Hepatocyte (in vitro differentiated cells): Measurements from ENCODE around the gene KRTAP12-3. TPM values are rescaled to one million over a fixed set of nuclear protein-coding genes. Genes with fewer than 3 reads are reported as not detected.
"Not testable (repeated sequence)": the region's sequence is repeated elsewhere in the genome, so short reads cannot be mapped to it uniquely, and the experiment has no call there.

Experiments
- DNase-seq: peaks from one replicate; pipeline ENCODE4 v3.0.0-alpha.2; 2016; ENCODE audit warnings: low spot score
- H2AFZ ChIP-seq: fragments of 200-600 bp; sonication (generic); 2 replicates; pipeline ENCODE4 v1.6.0; 2016; ENCODE audit warnings: antibody characterized with exemption, mild to moderate bottlenecking
- H3K27ac ChIP-seq: fragments of 200-600 bp; sonication (generic); 2 replicates; pipeline ENCODE4 v1.5.1; 2016; ENCODE audit warnings: mild to moderate bottlenecking
- H3K27me3 ChIP-seq: fragments of 200-600 bp; sonication (generic); 2 replicates; pipeline ENCODE4 v1.6.1; 2016
- H3K36me3 ChIP-seq: fragments of 200-600 bp; sonication (generic); replicated peaks from 2 replicates; pipeline ENCODE4 v1.5.1; 2016; ENCODE audit warnings: low read depth; ENCODE audit not compliant: insufficient read depth
- H3K4me1 ChIP-seq: fragments of 200-600 bp; sonication (generic); 2 replicates; pipeline ENCODE4 v1.5.1; 2016; ENCODE audit warnings: mild to moderate bottlenecking, moderate library complexity; ENCODE audit not compliant: insufficient read depth
- H3K4me2 ChIP-seq: fragments of 200-600 bp; sonication (generic); 2 replicates; pipeline ENCODE4 v1.6.0; 2016
- H3K4me3 ChIP-seq: fragments of 200-600 bp; sonication (generic); 2 replicates; pipeline ENCODE4 v1.5.1; 2016; ENCODE audit warnings: mild to moderate bottlenecking
- H3K79me2 ChIP-seq: fragments of 200-600 bp; sonication (generic); 2 replicates; pipeline ENCODE4 v1.6.0; 2017; ENCODE audit warnings: mild to moderate bottlenecking
- H3K9me2 ChIP-seq: fragments of 200-600 bp; sonication (generic); replicated peaks from 2 replicates; pipeline ENCODE4 v1.6.0; 2017; ENCODE audit warnings: mild to moderate bottlenecking; ENCODE audit not compliant: insufficient read depth
- H3K9me3 ChIP-seq: fragments of 200-600 bp; sonication (generic); 2 replicates; pipeline ENCODE4 v1.5.1; 2016; ENCODE audit warnings: low read depth, mild to moderate bottlenecking
- H4K20me1 ChIP-seq: fragments of 200-600 bp; sonication (generic); 2 replicates; pipeline ENCODE4 v1.6.0; 2016; ENCODE audit warnings: mild to moderate bottlenecking; ENCODE audit not compliant: insufficient read depth, poor library complexity, severe bottlenecking
- EZH2 ChIP-seq: fragments of 200-600 bp; sonication (generic); IDR thresholded peaks from 2 replicates; pipeline ENCODE4 v1.6.1; 2016; ENCODE audit warnings: antibody characterized with exemption, mild to moderate bottlenecking, borderline replicate concordance
- EZH2phosphoT487 ChIP-seq: fragments of 200-600 bp; sonication (generic); IDR thresholded peaks from one replicate; pipeline ENCODE4 v1.6.1; 2018; ENCODE audit warnings: antibody characterized with exemption, mild to moderate bottlenecking, low read depth, moderate library complexity; ENCODE audit not compliant: unreplicated experiment, severe bottlenecking
- WGBS: methylation state at CpG from one replicate; pipeline ENCODE4 v1.1.6; 2016; ENCODE audit warnings: low lambda C conversion rate; ENCODE audit errors: missing lambda C conversion rate; 5-methylcytosine and 5-hydroxymethylcytosine counted together
- polyA plus RNA-seq: library from polyadenylated mRNA; unstranded; fragments of >200 nt; fragmentation: Nextera tagmentation; extraction: Ambion mirVana; gene quantifications from 2 replicates; pipeline ENCODE4 v1.2.1, GENCODE V29; 2016
- total RNA-seq: library from RNA; depleted of rRNA; stranded (reverse); fragments of >200 nt; gene quantifications from 2 replicates; pipeline ENCODE4 v1.2.3, GENCODE V29; 2014
- TF ChIP-seq, protein P1 (sequence below): fragments of 200-600 bp; sonication (generic); IDR thresholded peaks from 2 replicates; pipeline ENCODE4 v1.5.1; 2016; ENCODE audit warnings: antibody characterized with exemption, mild to moderate bottlenecking; ENCODE audit not compliant: poor library complexity

The KRTAP12-3 gene
- total and polyA plus RNA-seq, 2 experiments from 2014 or later, result not detected

DNA sequence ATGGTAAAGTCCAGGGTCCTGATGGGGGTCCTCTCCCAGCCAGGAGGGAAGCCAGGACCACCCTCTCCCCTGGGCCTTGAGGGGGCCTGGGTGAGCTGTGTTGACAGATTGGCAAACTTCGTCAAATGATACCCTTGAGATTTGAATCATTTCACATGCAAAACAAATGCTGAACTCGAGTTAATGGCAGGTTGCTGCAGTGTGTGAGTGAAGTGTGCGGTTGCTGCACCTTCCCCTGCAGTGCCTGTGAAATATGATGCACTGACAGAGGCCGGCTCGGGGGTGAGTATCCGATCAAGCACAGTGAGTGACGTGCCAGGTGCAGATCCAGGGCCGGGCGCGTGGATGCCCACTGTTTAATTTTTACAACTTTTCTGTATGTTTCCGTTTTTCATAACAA is 29.9 kb downstream of the KRTAP12-3 start:
- no peaks in the 10 kb centered on the region for H3K36me3 ChIP-seq
- no peak overlapping the region for H3K4me2 ChIP-seq
- peaks cover 21% of the 10 kb centered on the region for H3K27me3 ChIP-seq
- H3K4me3 ChIP-seq, result no peak overlapping the region
- H3K9me3 ChIP-seq, result no peaks in the 10 kb centered on the region
- TF ChIP-seq EZH2phosphoT487 (no peak), EZH2 (no peak)
- TF ChIP-seq, protein P1, sequence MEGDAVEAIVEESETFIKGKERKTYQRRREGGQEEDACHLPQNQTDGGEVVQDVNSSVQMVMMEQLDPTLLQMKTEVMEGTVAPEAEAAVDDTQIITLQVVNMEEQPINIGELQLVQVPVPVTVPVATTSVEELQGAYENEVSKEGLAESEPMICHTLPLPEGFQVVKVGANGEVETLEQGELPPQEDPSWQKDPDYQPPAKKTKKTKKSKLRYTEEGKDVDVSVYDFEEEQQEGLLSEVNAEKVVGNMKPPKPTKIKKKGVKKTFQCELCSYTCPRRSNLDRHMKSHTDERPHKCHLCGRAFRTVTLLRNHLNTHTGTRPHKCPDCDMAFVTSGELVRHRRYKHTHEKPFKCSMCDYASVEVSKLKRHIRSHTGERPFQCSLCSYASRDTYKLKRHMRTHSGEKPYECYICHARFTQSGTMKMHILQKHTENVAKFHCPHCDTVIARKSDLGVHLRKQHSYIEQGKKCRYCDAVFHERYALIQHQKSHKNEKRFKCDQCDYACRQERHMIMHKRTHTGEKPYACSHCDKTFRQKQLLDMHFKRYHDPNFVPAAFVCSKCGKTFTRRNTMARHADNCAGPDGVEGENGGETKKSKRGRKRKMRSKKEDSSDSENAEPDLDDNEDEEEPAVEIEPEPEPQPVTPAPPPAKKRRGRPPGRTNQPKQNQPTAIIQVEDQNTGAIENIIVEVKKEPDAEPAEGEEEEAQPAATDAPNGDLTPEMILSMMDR, result no peak
- H4K20me1 ChIP-seq, result no peaks in the 10 kb centered on the region
- no peaks in the 10 kb centered on the region for H3K79me2 ChIP-seq
- H3K9me2 ChIP-seq, result no peaks in the 10 kb centered on the region
- DNase-seq, result no peak
- H3K27ac ChIP-seq, result no peak overlapping the region
- WGBS, result 65% methylated on average over 11 of the region's 11 CpGs
- H2AFZ ChIP-seq, result no peak overlapping the region
- no peaks in the 10 kb centered on the region for H3K4me1 ChIP-seq

DNA sequence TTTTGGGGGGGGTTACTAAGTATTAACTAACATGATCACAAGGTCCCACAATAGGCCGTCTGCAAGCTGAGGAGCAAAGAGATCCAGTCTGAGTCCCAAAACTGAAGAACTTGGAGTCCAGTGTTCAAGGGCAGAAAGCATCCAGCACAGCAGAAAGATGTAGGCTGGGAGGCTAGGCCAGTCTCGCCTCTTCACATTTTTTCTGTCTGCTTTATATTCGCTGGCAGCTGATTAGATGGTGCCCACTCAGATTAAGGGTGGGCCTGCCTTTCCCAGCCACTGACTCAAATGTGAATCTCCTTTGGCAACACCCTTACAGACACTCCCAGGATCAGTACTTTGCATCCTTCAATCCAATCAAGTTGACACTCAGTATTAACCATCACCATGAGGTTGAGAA is 32.0 kb downstream of the KRTAP12-3 start:
- H4K20me1 ChIP-seq, H3K4me1 ChIP-seq, H3K79me2 ChIP-seq, H3K4me2 ChIP-seq, H3K9me2 ChIP-seq, H2AFZ ChIP-seq, DNase-seq, H3K9me3 ChIP-seq, H3K4me3 ChIP-seq, H3K27ac ChIP-seq, H3K36me3 ChIP-seq: not testable (repeated sequence)
- WGBS, result 90% methylated on average over 3 of the region's 3 CpGs
- H3K27me3 ChIP-seq, result peaks cover 21% of the 10 kb centered on the region

- WGBS, result 76% methylated on average over 2 of the region's 2 CpGs
- Histone ChIP-seq H3K79me2 (no peaks in the 10 kb centered on the region), H2AFZ (no peak overlapping the region), H4K20me1 (no peaks in the 10 kb centered on the region), H3K4me2 (no peak overlapping the region), H3K4me1 (no peaks in the 10 kb centered on the region), H3K36me3 (no peaks in the 10 kb centered on the region), H3K27me3 (peaks cover 18% of the 10 kb centered on the region), H3K27ac (no peak overlapping the region), H3K4me3 (no peak overlapping the region), H3K9me2 (no peaks in the 10 kb centered on the region), H3K9me3 (peaks cover 8% of the 10 kb centered on the region)
- DNase-seq, result no peak
- TF ChIP-seq EZH2phosphoT487, result no peak
- TF ChIP-seq, protein P1, result no peak
- no peak for TF ChIP-seq EZH2
Observed at GRCh38 chr21:44691686-44692085, 34.0 kb downstream of the KRTAP12-3 start.

- no peak for TF ChIP-seq EZH2phosphoT487
- TF ChIP-seq, protein P1, result no peak
- TF ChIP-seq EZH2, result no peak
- DNase-seq, result no peak
- Histone ChIP-seq H3K4me2 (no peak overlapping the region), H4K20me1 (no peaks in the 10 kb centered on the region), H3K79me2 (no peaks in the 10 kb centered on the region), H3K4me1 (no peaks in the 10 kb centered on the region), H2AFZ (no peak overlapping the region), H3K9me3 (peaks cover 8% of the 10 kb centered on the region), H3K27me3 (peaks cover 8% of the 10 kb centered on the region), H3K4me3 (no peak overlapping the region), H3K27ac (no peak overlapping the region), H3K9me2 (no peaks in the 10 kb centered on the region), H3K36me3 (no peaks in the 10 kb centered on the region)
- 48% methylated on average over 2 of the region's 2 CpGs for WGBS
Observed at GRCh38 chr21:44692798-44693512, 35.2 kb downstream of the KRTAP12-3 start.
